ENCODE data around the gene ZSCAN5C. TPM values are rescaled to one million over a fixed set of nuclear protein-coding genes. Genes with fewer than 3 reads are reported as not detected.
"Not testable (repeated sequence)": the region's sequence is repeated elsewhere in the genome, so short reads cannot be mapped to it uniquely, and the experiment has no call there.

The ZSCAN5C gene
- total and polyA plus RNA-seq, 2 experiments from 2014 or later: not detected

- Histone ChIP-seq H3K4me1 (ENCODE audit: insufficient read depth) (no peaks in the 10 kb centered on the region), H4K20me1 (ENCODE audit: insufficient read depth, poor library complexity, severe bottlenecking) (no peaks in the 10 kb centered on the region), H3K79me2 (no peaks in the 10 kb centered on the region), H3K9me3 (ENCODE audit: low read depth) (no peaks in the 10 kb centered on the region), H3K36me3 (replicated peaks; ENCODE audit: insufficient read depth, low read depth) (no peaks in the 10 kb centered on the region), H2AFZ (no peak overlapping the region), H3K4me3 (no peak overlapping the region), H3K4me2 (no peak overlapping the region), H3K27me3 (peaks cover 8% of the 10 kb centered on the region), H3K9me2 (replicated peaks; ENCODE audit: insufficient read depth) (no peaks in the 10 kb centered on the region), H3K27ac (no peak overlapping the region)
- no peak for TF ChIP-seq EZH2 (IDR thresholded peaks at IDR 0.05; ENCODE audit: borderline replicate concordance)
- TF ChIP-seq, protein P1, sequence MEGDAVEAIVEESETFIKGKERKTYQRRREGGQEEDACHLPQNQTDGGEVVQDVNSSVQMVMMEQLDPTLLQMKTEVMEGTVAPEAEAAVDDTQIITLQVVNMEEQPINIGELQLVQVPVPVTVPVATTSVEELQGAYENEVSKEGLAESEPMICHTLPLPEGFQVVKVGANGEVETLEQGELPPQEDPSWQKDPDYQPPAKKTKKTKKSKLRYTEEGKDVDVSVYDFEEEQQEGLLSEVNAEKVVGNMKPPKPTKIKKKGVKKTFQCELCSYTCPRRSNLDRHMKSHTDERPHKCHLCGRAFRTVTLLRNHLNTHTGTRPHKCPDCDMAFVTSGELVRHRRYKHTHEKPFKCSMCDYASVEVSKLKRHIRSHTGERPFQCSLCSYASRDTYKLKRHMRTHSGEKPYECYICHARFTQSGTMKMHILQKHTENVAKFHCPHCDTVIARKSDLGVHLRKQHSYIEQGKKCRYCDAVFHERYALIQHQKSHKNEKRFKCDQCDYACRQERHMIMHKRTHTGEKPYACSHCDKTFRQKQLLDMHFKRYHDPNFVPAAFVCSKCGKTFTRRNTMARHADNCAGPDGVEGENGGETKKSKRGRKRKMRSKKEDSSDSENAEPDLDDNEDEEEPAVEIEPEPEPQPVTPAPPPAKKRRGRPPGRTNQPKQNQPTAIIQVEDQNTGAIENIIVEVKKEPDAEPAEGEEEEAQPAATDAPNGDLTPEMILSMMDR (IDR thresholded peaks at IDR 0.05; ENCODE audit: poor library complexity): no peak
- TF ChIP-seq EZH2phosphoT487 (IDR thresholded peaks at IDR 0.05; ENCODE audit: low read depth, severe bottlenecking, unreplicated experiment): no peak
- WGBS (ENCODE audit: low lambda C conversion rate, missing lambda C conversion rate): 78% methylated on average over 14 of the region's 14 CpGs
- peak; percentile 28 for DNase-seq (ENCODE audit: low spot score)
Measured at GRCh38 chr19:56170261-56170660, 31.8 kb upstream of the ZSCAN5C start.

GRCh38 chr19:56174086-56174485 is 28.0 kb upstream of the ZSCAN5C start:
- H3K79me2 ChIP-seq: no peaks in the 10 kb centered on the region
- H3K27me3 ChIP-seq: peaks cover 8% of the 10 kb centered on the region
- no peak overlapping the region for H2AFZ ChIP-seq
- no peaks in the 10 kb centered on the region for H3K9me3 ChIP-seq (ENCODE audit: low read depth)
- WGBS (ENCODE audit: low lambda C conversion rate, missing lambda C conversion rate): 15% methylated on average over 9 of the region's 9 CpGs
- no peaks in the 10 kb centered on the region for H3K4me1 ChIP-seq (ENCODE audit: insufficient read depth)
- no peak for DNase-seq (ENCODE audit: low spot score)
- no peak overlapping the region for H3K27ac ChIP-seq
- no peak overlapping the region for H3K4me2 ChIP-seq
- no peaks in the 10 kb centered on the region for H3K9me2 ChIP-seq (replicated peaks; ENCODE audit: insufficient read depth)
- no peaks in the 10 kb centered on the region for H3K36me3 ChIP-seq (replicated peaks; ENCODE audit: insufficient read depth, low read depth)
- TF ChIP-seq EZH2 (IDR thresholded peaks at IDR 0.05; ENCODE audit: borderline replicate concordance) (no peak), EZH2phosphoT487 (IDR thresholded peaks at IDR 0.05; ENCODE audit: low read depth, severe bottlenecking, unreplicated experiment) (no peak)
- TF ChIP-seq, protein P1 (IDR thresholded peaks at IDR 0.05; ENCODE audit: poor library complexity): no peak
- H3K4me3 ChIP-seq: no peak overlapping the region
- H4K20me1 ChIP-seq (ENCODE audit: insufficient read depth, poor library complexity, severe bottlenecking): no peaks in the 10 kb centered on the region

DNA sequence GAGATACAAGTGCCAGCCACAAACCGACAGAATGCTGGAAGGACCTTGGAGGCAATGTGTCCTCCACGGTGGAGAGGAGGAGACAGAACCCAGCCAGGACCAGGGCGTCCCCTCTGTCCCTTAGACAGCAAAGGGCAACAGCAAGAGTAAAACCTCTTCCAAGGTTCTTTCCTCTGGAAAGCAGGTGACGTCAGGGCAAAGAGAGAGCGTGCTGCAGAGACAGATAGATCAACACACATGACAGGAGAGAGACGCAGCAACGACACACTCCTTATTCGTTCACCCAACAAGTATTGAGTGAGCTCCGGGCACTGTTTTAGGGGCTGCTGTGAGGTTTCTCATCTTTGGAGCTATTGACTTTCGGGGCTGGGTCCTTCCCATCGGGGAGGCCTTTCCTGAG is 27.5 kb upstream of the ZSCAN5C start:
- no peak overlapping the region for H3K27ac ChIP-seq
- DNase-seq (ENCODE audit: low spot score): no peak
- no peak for TF ChIP-seq EZH2phosphoT487 (IDR thresholded peaks at IDR 0.05; ENCODE audit: low read depth, severe bottlenecking, unreplicated experiment)
- no peak for TF ChIP-seq EZH2 (IDR thresholded peaks at IDR 0.05; ENCODE audit: borderline replicate concordance)
- TF ChIP-seq, protein P1 (IDR thresholded peaks at IDR 0.05; ENCODE audit: poor library complexity): no peak
- peaks cover 8% of the 10 kb centered on the region for H3K27me3 ChIP-seq
- no peaks in the 10 kb centered on the region for H3K79me2 ChIP-seq
- no peak overlapping the region for H2AFZ ChIP-seq
- no peaks in the 10 kb centered on the region for H3K9me3 ChIP-seq (ENCODE audit: low read depth)
- H3K4me3 ChIP-seq: no peak overlapping the region
- no peaks in the 10 kb centered on the region for H3K4me1 ChIP-seq (ENCODE audit: insufficient read depth)
- H3K4me2 ChIP-seq: no peak overlapping the region
- 58% methylated on average over 11 of the region's 11 CpGs for WGBS (ENCODE audit: low lambda C conversion rate, missing lambda C conversion rate)
- H4K20me1 ChIP-seq (ENCODE audit: insufficient read depth, poor library complexity, severe bottlenecking): no peaks in the 10 kb centered on the region
- H3K36me3 ChIP-seq (replicated peaks; ENCODE audit: insufficient read depth, low read depth): no peaks in the 10 kb centered on the region
- no peaks in the 10 kb centered on the region for H3K9me2 ChIP-seq (replicated peaks; ENCODE audit: insufficient read depth)

DNA sequence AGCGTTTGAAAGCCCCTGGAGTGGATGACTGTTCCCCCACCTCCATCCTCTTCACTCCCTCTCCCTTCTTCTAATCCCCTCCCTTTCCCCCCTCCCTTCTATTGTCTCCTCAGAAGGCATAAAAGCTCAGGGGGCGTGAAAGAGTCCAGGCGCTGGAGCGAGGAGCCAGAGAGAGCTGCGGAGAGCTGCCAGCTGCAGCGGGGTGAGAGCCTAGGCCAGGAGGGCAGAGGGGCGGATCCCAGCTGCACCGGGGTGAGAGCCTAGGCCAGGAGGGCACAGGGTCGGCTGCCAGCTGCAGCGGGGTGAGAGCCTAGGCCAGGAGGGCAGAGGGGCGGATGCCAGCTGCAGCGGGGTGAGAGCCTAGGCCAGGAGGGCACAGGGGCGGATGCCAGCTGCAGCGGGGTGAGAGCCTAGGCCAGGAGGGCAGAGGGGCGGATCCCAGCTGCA is 26.2 kb upstream of the ZSCAN5C start, which contains the start of gene GALP:
GALP (plus strand) TSS at position 148 of the 447 bp plus-strand sequence. CDS start 1,101 bp downstream, outside the sequence.
- H3K9me3 ChIP-seq (ENCODE audit: low read depth); H3K9me2 ChIP-seq (replicated peaks; ENCODE audit: insufficient read depth); H3K4me2 ChIP-seq; H2AFZ ChIP-seq; H3K36me3 ChIP-seq (replicated peaks; ENCODE audit: insufficient read depth, low read depth); H3K79me2 ChIP-seq; H4K20me1 ChIP-seq (ENCODE audit: insufficient read depth, poor library complexity, severe bottlenecking); H3K27me3 ChIP-seq; H3K27ac ChIP-seq; H3K4me1 ChIP-seq (ENCODE audit: insufficient read depth); H3K4me3 ChIP-seq; DNase-seq (ENCODE audit: low spot score): not testable (repeated sequence)
- 59% methylated on average over 10 of the region's 15 CpGs for WGBS (ENCODE audit: low lambda C conversion rate, missing lambda C conversion rate)

GRCh38 chr19:56176310-56176709 is 25.8 kb upstream of the ZSCAN5C start:
- not testable (repeated sequence) for H3K27me3 ChIP-seq; H3K9me2 ChIP-seq (replicated peaks; ENCODE audit: insufficient read depth); H3K9me3 ChIP-seq (ENCODE audit: low read depth); H4K20me1 ChIP-seq (ENCODE audit: insufficient read depth, poor library complexity, severe bottlenecking); H3K79me2 ChIP-seq; H3K4me2 ChIP-seq; H3K36me3 ChIP-seq (replicated peaks; ENCODE audit: insufficient read depth, low read depth); H3K4me1 ChIP-seq (ENCODE audit: insufficient read depth); H3K4me3 ChIP-seq; DNase-seq (ENCODE audit: low spot score); H2AFZ ChIP-seq; H3K27ac ChIP-seq
- WGBS (ENCODE audit: low lambda C conversion rate, missing lambda C conversion rate): no CpG with 5 or more reads among the region's 11 CpGs

All from hepatocyte (in vitro differentiated cells).